HG02885 (cell line): ENCODE data around the gene AP3B2.
A peak's percentile ranks its signal among the peaks of the same experiment; 100 is the strongest.

Experiments used
- ATAC-seq: cut with Tn5 transposase; IDR thresholded peaks from one replicate; pipeline ENCODE4 v1.9.1; 2021; ENCODE audit warnings: mild to moderate bottlenecking; ENCODE audit not compliant: unreplicated experiment, poor library complexity

The AP3B2 gene

DNA sequence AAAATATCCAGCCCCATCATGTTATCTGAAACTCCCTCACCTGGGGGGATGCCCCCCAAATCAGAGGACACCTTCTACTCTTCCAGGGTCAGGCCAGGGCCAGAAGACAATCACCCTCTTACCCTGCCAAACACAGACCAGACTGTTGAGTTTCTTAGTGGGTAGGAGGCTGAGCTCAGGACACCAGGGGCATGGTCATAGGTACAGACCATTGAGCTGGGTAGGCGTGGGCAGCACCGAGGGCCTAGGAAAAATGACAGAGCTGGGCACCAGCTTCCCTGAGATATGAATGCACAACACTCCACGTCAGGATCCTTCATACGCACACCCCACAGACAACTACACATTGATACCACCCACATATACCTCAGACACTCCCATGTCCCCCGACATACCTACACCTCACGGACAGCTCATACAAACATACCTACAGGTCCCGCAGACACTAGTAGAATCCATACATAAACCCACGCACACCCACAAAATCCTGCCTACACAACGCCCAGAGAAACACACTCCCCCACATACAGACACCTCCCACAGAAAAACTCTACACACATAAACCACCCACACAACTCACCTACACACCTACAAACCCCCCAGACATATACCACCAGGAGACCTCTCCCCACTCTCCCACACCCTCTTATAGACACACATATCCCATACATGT, 11.8 kb downstream of the AP3B2 start:
- ATAC-seq: no peak

- no peak for ATAC-seq
These were observed 17.5 kb downstream of the AP3B2 start for GRCh38 chr15:82692171-82692570.

DNA sequence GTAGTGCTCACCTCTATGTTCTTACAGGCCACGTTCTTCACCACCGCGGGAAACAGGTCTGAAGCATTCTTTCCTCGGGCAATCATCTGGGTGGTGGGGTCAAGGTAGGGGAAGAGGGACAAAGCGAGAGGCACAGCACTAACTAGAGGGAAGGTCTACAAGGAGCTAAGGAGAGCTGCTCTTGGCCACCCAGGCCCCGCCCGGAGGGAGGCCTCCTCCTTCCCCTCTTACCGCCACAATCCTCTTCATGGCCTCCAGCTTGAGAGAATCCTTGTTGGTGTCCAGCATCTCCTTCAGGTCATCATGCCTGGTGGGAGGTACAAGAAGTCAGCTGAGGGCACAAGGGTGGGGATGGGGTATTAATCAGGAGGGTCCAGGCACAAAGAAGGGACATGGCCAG, 20.5 kb downstream of the AP3B2 start:
- no peak for ATAC-seq

- ATAC-seq: no peak
These were observed 21.0 kb downstream of the AP3B2 start for GRCh38 chr15:82688691-82689090.

DNA sequence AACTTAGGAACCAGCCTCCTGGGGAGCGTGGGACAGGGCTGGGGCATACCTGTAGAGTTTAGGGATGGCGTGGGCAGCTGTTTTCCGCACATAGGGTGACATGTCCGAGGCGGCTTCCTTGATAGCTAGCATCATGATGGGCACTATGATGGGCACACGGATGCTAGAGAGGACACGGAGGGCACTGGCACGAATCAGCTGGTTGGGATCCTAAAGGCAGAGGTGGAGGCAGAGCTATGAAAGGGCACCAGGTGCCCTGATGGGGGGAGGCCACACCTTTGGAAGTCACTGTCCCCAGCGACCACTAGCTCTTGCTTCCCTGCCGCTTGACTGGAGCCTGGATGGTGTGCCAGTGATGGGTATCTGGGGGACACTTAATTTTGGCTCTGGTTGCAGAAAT, 28.3 kb downstream of the AP3B2 start:
- ATAC-seq: no peak

DNA sequence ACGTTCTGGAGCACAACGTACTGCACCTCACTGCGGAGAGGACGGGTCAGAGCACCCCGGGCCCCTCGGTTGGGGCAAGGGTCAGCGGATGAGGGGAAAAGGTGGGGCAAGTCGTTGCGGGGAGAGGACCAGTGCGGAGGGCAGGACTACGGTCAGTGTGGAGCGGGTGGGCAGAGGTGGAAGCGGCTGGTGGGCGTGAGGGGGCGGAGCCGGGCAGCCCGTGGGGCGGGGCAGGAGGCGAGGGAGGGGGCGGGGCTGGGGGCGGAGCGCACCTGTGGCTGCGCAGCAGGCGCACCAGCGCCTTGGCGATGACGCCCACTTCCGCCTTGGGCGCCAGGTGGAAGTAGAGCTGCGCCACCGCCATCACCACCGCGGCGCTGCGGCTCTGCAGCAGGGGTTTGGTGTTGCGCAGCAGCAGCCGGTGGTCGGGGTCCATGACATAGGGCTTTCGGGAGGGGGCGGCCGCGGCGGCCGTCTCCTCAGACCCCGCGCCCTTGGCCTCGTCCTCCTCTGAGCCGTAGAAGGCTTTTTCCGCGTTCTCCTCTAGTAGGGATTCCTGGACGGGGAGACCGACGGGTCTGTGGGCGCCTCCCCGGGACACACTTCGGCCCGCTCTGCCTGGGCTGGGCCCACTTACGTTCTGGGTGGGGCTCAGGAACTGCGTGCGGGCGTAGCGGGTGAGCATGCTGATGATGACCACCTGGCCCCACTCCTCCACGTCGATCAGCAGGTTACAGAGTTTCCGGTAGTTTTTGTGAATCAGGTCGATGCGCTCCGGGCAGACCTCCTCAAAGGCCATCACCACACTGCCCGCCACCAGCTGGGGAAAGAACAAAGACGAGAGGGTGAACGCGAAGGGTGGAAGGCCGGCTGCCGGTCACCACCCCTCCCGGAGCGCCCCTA, 29.2 kb downstream of the AP3B2 start:
- ATAC-seq: peak; percentile 76

DNA sequence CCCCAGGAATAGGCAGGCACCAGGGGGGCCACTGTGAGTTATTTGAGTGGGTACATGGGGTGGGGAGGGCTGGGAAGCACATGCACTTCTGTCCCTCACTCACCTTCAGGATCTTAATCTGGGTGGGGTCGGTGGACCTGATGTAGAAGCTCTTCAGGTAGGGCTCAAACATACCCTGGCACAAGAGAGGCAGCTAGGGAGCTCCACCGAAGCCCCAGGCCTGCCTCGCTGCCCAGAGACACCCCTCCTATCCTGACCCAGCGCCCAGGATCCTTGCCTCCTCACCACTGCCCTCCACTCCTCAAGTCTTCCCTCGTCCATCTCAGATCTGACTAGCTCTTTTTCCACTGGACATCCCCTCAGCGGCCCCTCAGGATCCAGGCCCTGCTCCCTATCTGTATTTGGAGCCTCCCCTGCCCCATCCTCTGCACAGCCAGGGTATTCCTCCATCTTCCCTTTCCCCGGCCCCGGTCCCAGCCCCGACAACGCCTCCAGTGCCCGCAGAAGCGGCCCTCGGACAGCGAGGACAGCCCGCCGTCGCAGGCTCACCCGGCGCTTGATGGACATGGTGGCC, 30.0 kb downstream of the AP3B2 start:
- ATAC-seq: no peak

DNA sequence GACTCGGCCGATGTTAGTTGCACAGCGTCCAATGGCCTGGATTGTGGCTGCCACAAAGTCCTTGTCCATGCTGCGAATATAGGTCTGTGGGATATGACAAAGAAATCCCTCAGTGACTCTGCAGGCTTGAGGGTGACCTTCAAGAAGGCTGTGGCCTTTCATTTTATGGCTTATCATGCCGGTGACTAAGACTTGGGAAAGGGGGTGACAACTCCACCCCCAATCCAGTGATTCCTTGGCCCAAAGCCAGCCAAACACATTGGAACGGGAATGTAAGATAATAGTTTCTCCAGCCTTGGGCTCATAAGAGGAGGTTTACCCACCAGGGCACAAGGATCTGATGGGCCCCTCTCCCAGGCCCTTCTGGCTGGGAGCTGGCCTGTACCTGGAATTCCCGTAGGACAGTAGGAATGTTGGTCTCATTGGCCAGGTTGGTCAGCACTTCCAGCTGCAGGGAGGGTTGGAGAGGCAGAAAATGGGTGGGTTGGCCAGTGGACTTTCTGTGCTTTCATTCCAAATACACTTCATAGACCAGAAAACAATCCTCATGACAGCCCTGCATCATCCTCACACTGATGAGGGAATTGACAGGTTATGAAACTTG, 31.9 kb downstream of the AP3B2 start:
- no peak for ATAC-seq

DNA sequence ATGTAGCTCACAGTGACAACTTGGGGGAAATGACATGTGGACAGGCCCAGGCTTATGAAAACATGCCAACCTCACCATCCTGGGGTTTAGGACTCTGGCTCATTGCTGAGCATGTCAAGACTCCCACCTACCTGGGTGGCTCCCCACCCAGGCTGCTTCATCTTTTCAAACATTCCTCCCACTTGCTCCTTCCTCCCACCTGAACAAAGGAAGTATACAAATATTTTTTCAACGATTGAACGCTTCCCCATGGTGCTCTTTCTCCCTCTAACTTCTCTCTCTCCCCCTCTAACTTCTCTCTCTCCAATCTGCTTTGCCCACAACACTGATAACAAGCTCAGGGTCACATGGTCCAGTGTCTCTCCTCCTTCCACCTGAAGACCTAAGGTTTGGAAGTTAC, 34.8 kb downstream of the AP3B2 start:
- ATAC-seq: no peak

DNA sequence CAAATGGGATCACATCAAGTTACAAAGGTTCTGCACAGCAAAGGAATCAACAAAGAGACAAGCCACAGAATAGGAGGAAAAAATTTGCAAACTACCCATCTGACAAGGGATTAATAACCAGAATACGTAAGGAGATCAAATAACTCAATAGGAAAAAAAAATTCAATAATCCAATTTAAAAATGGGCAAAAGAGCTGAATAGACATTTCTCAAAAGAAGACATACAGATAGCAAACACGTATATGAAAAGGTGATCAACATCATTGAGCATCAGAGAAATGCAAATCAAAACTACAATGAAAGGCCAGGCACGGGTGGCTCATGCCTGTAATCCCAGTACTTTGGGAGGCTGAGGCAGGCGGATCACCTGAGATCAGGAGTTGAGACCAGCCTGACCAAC, 39.0 kb downstream of the AP3B2 start:
- no peak for ATAC-seq

DNA sequence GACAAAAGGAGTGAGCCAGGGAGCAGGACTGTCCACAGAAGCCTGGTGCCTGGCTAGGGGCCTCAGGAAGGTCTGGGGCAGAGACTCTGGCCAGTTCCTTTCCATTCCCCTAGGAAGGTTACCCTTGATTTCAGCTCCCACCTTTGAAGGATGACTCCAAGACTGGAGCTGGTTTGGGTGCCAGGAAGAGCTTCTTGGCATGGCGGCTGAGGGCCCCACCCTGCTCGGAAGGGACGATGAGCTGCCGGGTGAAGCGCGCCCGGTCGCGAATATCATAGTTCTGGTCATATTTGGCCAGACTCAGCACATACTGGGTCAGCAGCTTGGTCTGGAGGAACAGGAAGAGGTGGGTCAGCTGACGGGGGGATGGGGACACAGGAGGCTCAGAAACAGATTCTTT, 43.1 kb downstream of the AP3B2 start:
- no peak for ATAC-seq

DNA sequence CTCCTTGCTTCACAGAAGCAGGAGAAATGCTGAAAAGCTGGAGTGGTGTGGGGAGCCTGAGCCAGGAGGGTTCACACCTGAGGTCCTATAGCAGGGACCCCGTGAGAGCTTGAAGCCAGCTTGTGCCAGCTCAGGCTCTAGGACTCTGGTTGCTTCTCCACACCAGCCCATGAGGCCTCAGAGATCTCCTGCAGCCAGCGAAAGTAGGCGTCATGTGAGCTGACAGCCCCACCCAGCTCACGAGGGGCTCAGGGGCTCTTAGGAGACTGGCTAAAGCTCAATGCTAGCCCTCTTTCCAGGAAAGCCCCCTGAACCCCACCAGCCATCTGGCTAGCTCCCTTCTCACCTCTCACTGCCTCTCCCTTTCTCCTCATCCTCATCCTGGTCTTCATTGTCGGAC, 45.7 kb downstream of the AP3B2 start:
- no peak for ATAC-seq

DNA sequence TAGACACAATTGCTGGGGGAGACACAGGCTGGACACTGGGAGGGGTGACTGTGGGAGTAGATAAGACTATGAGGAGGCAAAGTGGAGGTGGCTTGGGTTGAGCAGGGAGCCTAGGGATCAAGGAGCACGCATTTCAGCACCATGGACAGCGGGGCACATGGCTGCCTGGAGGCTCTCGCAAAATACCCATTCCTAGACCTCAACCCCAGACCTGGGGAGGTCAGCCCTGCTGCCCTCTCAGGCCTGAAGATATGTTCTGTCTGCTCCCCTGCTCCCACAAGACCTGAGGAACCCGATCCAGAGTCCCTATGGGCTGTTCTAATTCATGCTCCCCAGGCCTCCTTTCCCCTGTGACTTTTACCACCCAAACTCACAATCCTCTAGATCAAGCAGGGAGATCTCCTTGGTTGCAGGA, 46.5 kb downstream of the AP3B2 start:
- no peak for ATAC-seq

- ATAC-seq: no peak
These were observed 47.0 kb downstream of the AP3B2 start for GRCh38 chr15:82662641-82663040.

GRCh38 chr15:82660378-82660777, 49.3 kb downstream of the AP3B2 start:
- ATAC-seq: no peak

GRCh38 chr15:82656641-82657266, 52.9 kb downstream of the AP3B2 start:
- ATAC-seq: no peak

DNA sequence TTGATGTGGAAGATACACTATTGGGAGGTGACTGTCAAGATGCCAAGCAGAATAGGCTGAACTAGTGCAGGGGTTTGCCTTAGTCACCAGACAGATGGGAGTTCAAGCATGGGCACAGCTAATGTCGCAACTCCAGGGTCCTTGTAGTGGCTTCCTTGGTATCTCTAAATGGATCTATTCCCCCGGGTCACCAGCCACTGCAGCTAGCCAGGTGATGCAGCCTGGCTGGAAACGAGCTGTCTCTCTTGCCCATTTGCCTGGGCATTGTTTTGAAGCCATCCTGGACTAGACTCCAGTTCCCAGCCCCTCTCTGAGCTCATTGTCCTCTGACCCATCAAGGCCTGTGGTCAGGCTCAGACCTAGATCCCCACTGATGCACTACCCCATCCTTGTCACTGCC, 54.1 kb downstream of the AP3B2 start:
- no peak for ATAC-seq

- no peak for ATAC-seq
These were observed 56.0 kb downstream of the AP3B2 start for GRCh38 chr15:82653483-82654168.

DNA sequence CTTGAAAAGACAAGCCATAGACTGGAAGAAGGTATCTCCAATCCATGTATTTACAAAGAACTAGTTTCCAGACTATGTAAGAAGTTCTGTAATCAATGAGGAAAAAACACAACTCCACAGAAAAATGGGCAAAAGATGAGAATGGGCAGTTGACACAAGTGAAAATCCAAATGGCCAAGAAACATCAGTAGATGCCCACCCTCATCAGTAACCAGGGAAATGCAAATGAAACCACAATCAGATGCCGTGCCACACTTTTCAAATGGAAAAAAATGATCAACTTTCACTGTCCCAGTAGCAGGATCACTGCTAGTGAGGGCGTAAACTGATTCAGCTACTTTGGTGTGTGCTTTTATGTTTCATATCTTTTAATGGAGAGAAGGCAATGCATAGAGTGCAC, 58.0 kb downstream of the AP3B2 start:
- no peak for ATAC-seq

GRCh38 chr15:82650046-82650670, 59.5 kb downstream of the AP3B2 start:
- ATAC-seq: no peak
